Thoracic aorta (tissue), 2 donors: ENCODE data around the gene RSPO1. TPM values are rescaled to one million over a fixed set of nuclear protein-coding genes. Genes with fewer than 3 reads are reported as not detected.
"Not testable (repeated sequence)": the region's sequence is repeated elsewhere in the genome, so short reads cannot be mapped to it uniquely, and the experiment has no call there.

Source experiments
- ATAC-seq: fragments of 150-250 bp; one replicate; pipeline ENCODE4 v1.8.0; 2017; ENCODE audit warnings: low read depth; ENCODE audit not compliant: insufficient number of reproducible peaks, low FRiP score
- DNase-seq: peaks from one replicate; pipeline ENCODE4 v3.0.0-alpha.2; 2020; ENCODE audit warnings: low spot score
- H3K27ac ChIP-seq, 2 donors: fragments of 200-600 bp; sonication (generic); 1 replicate in 1 of 2; 2 replicates in 1 of 2; pipeline ENCODE4 v1.5.1; 2016; ENCODE audit warnings: mild to moderate bottlenecking in 2 of 2, moderate library complexity in 2 of 2
- H3K27me3 ChIP-seq: fragments of 200-600 bp; sonication (generic); replicated peaks from 2 replicates; pipeline ENCODE4 v1.6.0; 2016; ENCODE audit warnings: mild to moderate bottlenecking; ENCODE audit not compliant: insufficient read depth
- H3K36me3 ChIP-seq: fragments of 200-600 bp; sonication (generic); one replicate; pipeline ENCODE4 v1.5.1; 2016
- H3K4me1 ChIP-seq, 2 donors: fragments of 200-600 bp; sonication (generic); 1 replicate in 1 of 2; 2 replicates in 1 of 2; pipeline versions ENCODE4 v1.5.1 to v1.6.0; 2016; ENCODE audit warnings: low read depth in 2 of 2, mild to moderate bottlenecking in 1 of 2; ENCODE audit not compliant: control insufficient read depth in 1 of 2
- H3K4me3 ChIP-seq: fragments of 200-600 bp; sonication (generic); 2 replicates; pipeline ENCODE4 v1.5.1; 2016; ENCODE audit warnings: mild to moderate bottlenecking
- H3K9me3 ChIP-seq: fragments of 200-600 bp; sonication (generic); 2 replicates; pipeline ENCODE4 v1.5.1; 2016
- total RNA-seq, 2 donors: library from RNA; depleted of rRNA; stranded (reverse); fragments of >200 nt; gene quantifications; one replicate each; pipeline versions ENCODE4 v1.1.0 to v1.2.3, GENCODE V29; 2016
- TF ChIP-seq, protein P1 (sequence below): fragments of 200-600 bp; sonication (generic); IDR thresholded peaks from one replicate; pipeline ENCODE4 v1.5.1; 2019; ENCODE audit warnings: antibody characterized with exemption

RSPO1 gene
- total RNA-seq, 2 donors from 2014 or later: 0.42 to 0.95 TPM

DNA sequence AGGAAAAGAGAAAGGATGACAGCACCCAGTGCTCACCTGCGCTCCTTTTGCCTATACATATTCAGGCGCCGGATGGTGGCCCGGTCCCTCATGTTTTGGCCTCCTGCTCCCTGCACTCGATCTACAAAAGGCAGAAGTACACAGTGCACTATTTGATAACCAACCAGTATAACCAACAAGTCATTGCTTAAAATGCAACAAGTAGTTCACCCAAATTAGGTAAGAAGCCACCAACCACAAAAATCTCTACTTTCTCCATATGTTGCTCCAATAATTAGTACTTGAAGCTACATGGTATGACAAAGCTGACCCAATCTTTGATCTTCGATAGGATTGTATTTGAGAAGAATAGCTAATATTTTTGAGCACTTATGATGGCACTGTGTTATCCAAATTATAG lies 41.0 kb downstream of the RSPO1 start:
- TF ChIP-seq, protein P1, sequence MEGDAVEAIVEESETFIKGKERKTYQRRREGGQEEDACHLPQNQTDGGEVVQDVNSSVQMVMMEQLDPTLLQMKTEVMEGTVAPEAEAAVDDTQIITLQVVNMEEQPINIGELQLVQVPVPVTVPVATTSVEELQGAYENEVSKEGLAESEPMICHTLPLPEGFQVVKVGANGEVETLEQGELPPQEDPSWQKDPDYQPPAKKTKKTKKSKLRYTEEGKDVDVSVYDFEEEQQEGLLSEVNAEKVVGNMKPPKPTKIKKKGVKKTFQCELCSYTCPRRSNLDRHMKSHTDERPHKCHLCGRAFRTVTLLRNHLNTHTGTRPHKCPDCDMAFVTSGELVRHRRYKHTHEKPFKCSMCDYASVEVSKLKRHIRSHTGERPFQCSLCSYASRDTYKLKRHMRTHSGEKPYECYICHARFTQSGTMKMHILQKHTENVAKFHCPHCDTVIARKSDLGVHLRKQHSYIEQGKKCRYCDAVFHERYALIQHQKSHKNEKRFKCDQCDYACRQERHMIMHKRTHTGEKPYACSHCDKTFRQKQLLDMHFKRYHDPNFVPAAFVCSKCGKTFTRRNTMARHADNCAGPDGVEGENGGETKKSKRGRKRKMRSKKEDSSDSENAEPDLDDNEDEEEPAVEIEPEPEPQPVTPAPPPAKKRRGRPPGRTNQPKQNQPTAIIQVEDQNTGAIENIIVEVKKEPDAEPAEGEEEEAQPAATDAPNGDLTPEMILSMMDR: no peak
- peaks cover 31% of the 10 kb centered on the region for H3K36me3 ChIP-seq
- peaks cover 14 to 19% of the 10 kb centered on the region in 2 donors for H3K4me1 ChIP-seq
- no peaks in the 10 kb centered on the region for H3K27me3 ChIP-seq
- H3K4me3 ChIP-seq: no peak overlapping the region
- H3K27ac ChIP-seq: no peak overlapping the region
- no peak for ATAC-seq
- H3K9me3 ChIP-seq: no peaks in the 10 kb centered on the region
- no peak for DNase-seq

DNA sequence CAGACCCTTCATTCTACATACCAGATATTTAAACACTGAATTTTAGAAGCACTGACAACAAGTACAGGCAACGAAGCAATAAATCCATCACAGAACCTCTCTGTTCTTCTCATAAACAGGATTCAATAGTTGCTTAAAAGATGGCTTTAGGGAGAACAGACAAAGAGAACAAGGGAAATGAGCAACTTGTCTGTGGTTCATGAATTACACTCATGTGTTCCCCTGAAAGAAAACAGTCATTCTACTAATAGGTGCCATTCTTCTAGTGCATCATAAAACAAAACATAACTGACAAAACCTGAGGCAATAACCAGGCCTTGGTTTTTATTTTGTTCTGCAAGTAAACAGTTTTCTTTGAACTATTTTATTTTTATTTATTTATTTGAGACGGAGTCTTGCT lies 45.8 kb downstream of the RSPO1 start:
- DNase-seq: no peak
- Histone ChIP-seq H3K27me3 (no peaks in the 10 kb centered on the region), H3K9me3 (no peaks in the 10 kb centered on the region), H3K36me3 (peaks cover 45% of the 10 kb centered on the region), H3K27ac (no peak overlapping the region), H3K4me3 (no peak overlapping the region), H3K4me1 (peaks cover 0 to 2% of the 10 kb centered on the region in 2 donors)
- TF ChIP-seq, protein P1: no peak
- ATAC-seq: no peak

DNA sequence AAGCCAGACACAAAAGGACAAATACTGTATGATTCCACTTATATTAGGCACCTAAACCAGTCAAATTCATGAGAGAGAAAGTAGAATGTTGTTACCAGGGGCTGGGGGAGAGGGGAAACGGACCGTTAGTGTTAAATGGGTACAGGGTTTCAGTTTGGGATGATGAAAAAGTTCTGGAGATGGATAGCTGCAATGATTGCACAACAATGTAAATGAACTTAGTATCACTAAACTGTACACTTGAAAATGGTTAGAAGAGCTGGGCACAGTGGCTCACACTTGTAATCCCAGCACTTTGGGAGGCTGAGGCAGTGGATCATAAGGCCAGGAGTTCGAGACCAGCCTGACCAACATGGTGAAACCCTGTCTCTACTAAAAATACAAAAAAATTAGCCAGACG lies 50.1 kb downstream of the RSPO1 start:
- H3K27ac ChIP-seq, H3K4me1 ChIP-seq, H3K4me3 ChIP-seq, DNase-seq, ATAC-seq, H3K9me3 ChIP-seq, H3K27me3 ChIP-seq: not testable (repeated sequence)
- H3K36me3 ChIP-seq: peaks cover 50% of the 10 kb centered on the region

DNA sequence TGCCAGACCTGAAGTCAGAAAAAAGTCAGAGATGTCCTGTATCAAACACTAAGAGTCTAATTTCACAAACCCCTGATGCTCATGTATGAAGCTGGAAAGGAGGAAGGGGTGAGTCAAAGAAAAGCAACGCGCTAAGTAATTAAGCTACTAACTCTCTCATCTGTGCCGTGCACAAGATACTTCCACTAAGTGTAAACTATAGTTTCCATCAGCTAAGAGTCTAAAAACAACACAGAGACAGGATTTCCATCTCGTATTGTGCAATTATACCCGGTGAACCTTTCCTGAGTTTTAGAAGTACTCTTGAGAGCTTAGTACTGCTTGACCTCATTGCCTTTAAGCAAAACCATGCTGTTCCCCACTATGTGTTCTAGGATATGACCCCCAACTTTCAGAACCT lies 59.0 kb downstream of the RSPO1 start:
- no peak overlapping the region for H3K27ac ChIP-seq

DNA sequence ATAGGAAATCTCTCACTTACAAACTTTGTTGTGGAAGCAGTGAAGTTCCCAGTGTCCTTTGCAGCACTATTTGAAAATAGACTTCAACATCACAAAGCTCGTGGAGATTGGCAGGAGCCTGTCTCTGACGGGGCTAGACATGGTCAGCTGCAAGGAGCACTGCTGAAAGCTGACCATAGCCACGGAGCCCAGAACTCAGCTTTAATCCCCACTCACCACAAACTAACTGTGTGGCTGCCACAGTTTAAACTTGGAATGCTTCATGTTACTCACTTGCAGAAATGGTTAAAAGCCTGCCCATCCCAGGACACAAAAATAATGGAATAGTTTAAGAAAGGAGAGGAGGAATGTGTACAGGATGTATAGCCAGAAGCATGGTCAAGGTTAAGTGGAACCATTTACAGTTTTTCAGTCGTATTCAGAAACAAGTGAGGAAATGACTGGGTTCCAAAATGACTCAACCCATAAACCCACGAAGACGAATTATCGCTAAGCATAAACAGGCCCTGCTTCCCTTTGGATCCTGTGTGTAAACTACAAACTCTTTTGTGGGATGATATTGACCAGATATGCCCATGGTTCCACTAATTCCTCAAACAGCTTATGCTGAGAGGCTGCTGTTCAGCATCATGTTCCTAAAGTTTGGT lies 59.7 kb downstream of the RSPO1 start:
- TF ChIP-seq, protein P1: no peak
- ATAC-seq: no peak
- Histone ChIP-seq H3K27me3 (no peaks in the 10 kb centered on the region), H3K36me3 (peaks cover 54% of the 10 kb centered on the region), H3K27ac (no peak overlapping the region), H3K9me3 (no peaks in the 10 kb centered on the region), H3K4me1 (peaks cover 0 to 3% of the 10 kb centered on the region in 2 donors), H3K4me3 (no peak overlapping the region)
- DNase-seq: no peak

More for the DNA sequence above, 59.0 kb downstream of the RSPO1 start:
- no peak for ATAC-seq
- Histone ChIP-seq H3K9me3 (no peaks in the 10 kb centered on the region), H3K4me3 (no peak overlapping the region), H3K27me3 (no peaks in the 10 kb centered on the region), H3K4me1 (peaks cover 0 to 3% of the 10 kb centered on the region in 2 donors), H3K36me3 (peaks cover 54% of the 10 kb centered on the region)
- TF ChIP-seq, protein P1: no peak
- DNase-seq: no peak
